HepG2 (cell line): ENCODE measurements around the gene CHID1. TPM values are rescaled to one million over a fixed set of nuclear protein-coding genes. Genes with fewer than 3 reads are reported as not detected.

Source experiments
- AGO2 ChIP-seq: fragments of 200-400 bp; formaldehyde crosslinking; optimal IDR thresholded peaks from 2 replicates; pipeline ENCODE3; 2017; ENCODE audit warnings: mild to moderate bottlenecking, low read depth, low read length, moderate library complexity
- ARID2 ChIP-seq: sonication (generic); formaldehyde crosslinking; IDR thresholded peaks from 2 replicates; pipeline ENCODE4 v1.8.1; 2022; ENCODE audit warnings: mild to moderate bottlenecking, missing genetic modification reagents, borderline replicate concordance
- CENPT ChIP-seq: sonication (generic); formaldehyde crosslinking; IDR thresholded peaks from 2 replicates; pipeline ENCODE4 v1.8.0; 2022; ENCODE audit warnings: low read depth, mild to moderate bottlenecking, moderate library complexity, missing genetic modification reagents
- ELF1 ChIP-seq: sonication (generic); formaldehyde crosslinking; IDR thresholded peaks from 2 replicates; pipeline ENCODE4 v1.4.0; 2020; ENCODE audit warnings: missing genetic modification reagents
- GFI1 ChIP-seq: sonication (generic); formaldehyde crosslinking; IDR thresholded peaks from 2 replicates; pipeline ENCODE4 v1.5.0; 2020; ENCODE audit warnings: missing genetic modification reagents, mild to moderate bottlenecking, borderline replicate concordance
- PCBP1 ChIP-seq: fragments of 200-400 bp; formaldehyde crosslinking; IDR thresholded peaks from 2 replicates; pipeline ENCODE4 v1.6.1; 2017; ENCODE audit warnings: mild to moderate bottlenecking, low read depth, low read length, borderline replicate concordance
- POLR2AphosphoS2 ChIP-seq: IDR thresholded peaks from 2 replicates; pipeline ENCODE4 v1.6.1; 2011; ENCODE audit warnings: low read depth, low read length, improper control_type of control experiment
- PRDM10 ChIP-seq: sonication (generic); formaldehyde crosslinking; IDR thresholded peaks from 2 replicates; pipeline ENCODE4 v1.4.0; 2020; ENCODE audit warnings: low read depth, missing genetic modification reagents
- RBFOX2 ChIP-seq: fragments of 200-400 bp; formaldehyde crosslinking; IDR thresholded peaks from 2 replicates; pipeline ENCODE4 v1.6.1; 2017; ENCODE audit warnings: low read depth, mild to moderate bottlenecking, low read length
- RBM22 ChIP-seq: fragments of 200-400 bp; formaldehyde crosslinking; optimal IDR thresholded peaks from 2 replicates; pipeline ENCODE3; 2017; ENCODE audit warnings: mild to moderate bottlenecking, low read length, moderate library complexity
- SAP130 ChIP-seq: IDR thresholded peaks from 2 replicates; pipeline ENCODE4 v1.6.1; 2016; ENCODE audit warnings: low read depth
- SP4 ChIP-seq: sonication (generic); formaldehyde crosslinking; IDR thresholded peaks from 2 replicates; pipeline ENCODE4 v1.8.1; 2023; ENCODE audit warnings: mild to moderate bottlenecking, missing genetic modification reagents
- ZC3H13 ChIP-seq: sonication (generic); formaldehyde crosslinking; IDR thresholded peaks from 2 replicates; pipeline ENCODE4 v1.8.1; 2023; ENCODE audit warnings: mild to moderate bottlenecking, missing genetic modification reagents, moderate library complexity
- ZFYVE20 ChIP-seq: sonication (generic); formaldehyde crosslinking; IDR thresholded peaks from 2 replicates; pipeline ENCODE4 v1.8.0; 2023; ENCODE audit warnings: low read depth, mild to moderate bottlenecking, moderate library complexity, missing genetic modification reagents, borderline replicate concordance
- ZNF343 ChIP-seq: sonication (generic); formaldehyde crosslinking; IDR thresholded peaks from 2 replicates; pipeline ENCODE4 v1.4.0; 2020; ENCODE audit warnings: mild to moderate bottlenecking, missing genetic modification reagents
- polyA plus RNA-seq, 8 experiments: library from polyadenylated mRNA; depleted of rRNA in 3 of 8; stranded (reverse) in 7 of 8; unstranded in 1 of 8; fragments of >200 nt; fragmentation: Illumina TruSeq in 4 of 8; extraction: Trizol in 4 of 8; gene quantifications; 2 replicates each; pipeline versions ENCODE4 v1.2.1 to v1.2.3, GENCODE V29; 2011 to 2016; ENCODE audit warnings: low read depth in 4 of 8, missing spikeins in 1 of 8, mixed read lengths in 1 of 8; ENCODE audit not compliant: insufficient read depth in 1 of 8
- total RNA-seq, 5 experiments: library from RNA; depleted of rRNA; stranded (reverse); fragments of >200 nt; fragmentation: Illumina TruSeq; extraction: Trizol; gene quantifications; 2 replicates each; pipeline ENCODE4 v1.2.3, GENCODE V29; 2016; ENCODE audit warnings: low read depth in 1 of 5
- TF ChIP-seq, protein P1 (sequence below): sonication (generic); formaldehyde crosslinking; IDR thresholded peaks from 2 replicates; pipeline ENCODE4 v1.4.0; 2020; ENCODE audit warnings: missing genetic modification reagents
- TF ChIP-seq, protein P2 (sequence below): sonication (generic); formaldehyde crosslinking; IDR thresholded peaks from 2 replicates; pipeline ENCODE4 v1.5.1; 2020; ENCODE audit warnings: mild to moderate bottlenecking, missing genetic modification reagents, moderate library complexity
- TF ChIP-seq, protein P3 (sequence below): sonication (generic); formaldehyde crosslinking; IDR thresholded peaks from 2 replicates; pipeline ENCODE4 v1.4.0; 2020; ENCODE audit warnings: missing genetic modification reagents

Gene CHID1
- total and polyA plus RNA-seq, 2 of the 13 experiments (the other 11 are each of a cell fraction or from before 2014, with no cell fraction given), result 65.1 to 93.6 TPM

- TF ChIP-seq, protein P1, sequence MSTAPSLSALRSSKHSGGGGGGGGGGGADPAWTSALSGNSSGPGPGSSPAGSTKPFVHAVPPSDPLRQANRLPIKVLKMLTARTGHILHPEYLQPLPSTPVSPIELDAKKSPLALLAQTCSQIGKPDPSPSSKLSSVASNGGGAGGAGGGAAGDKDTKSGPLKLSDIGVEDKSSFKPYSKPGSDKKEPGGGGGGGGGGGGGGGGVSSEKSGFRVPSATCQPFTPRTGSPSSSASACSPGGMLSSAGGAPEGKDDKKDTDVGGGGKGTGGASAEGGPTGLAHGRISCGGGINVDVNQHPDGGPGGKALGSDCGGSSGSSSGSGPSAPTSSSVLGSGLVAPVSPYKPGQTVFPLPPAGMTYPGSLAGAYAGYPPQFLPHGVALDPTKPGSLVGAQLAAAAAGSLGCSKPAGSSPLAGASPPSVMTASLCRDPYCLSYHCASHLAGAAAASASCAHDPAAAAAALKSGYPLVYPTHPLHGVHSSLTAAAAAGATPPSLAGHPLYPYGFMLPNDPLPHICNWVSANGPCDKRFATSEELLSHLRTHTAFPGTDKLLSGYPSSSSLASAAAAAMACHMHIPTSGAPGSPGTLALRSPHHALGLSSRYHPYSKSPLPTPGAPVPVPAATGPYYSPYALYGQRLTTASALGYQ (CRISPR knock-in tag), result 0 out of 2 replicates have a peak, but pooled peaks have one; percentile 0
- peak; percentile 83 for TF ChIP-seq RBM22
- TF ChIP-seq PRDM10 (CRISPR knock-in tag), result no peak
- TF ChIP-seq ZFYVE20 (CRISPR knock-in tag), result no peak
- TF ChIP-seq SAP130 (CRISPR knock-in tag), result no peak
- TF ChIP-seq ARID2 (CRISPR knock-in tag), result peak; percentile 75; the same call in 1 of the 2 replicates
- TF ChIP-seq CENPT (CRISPR knock-in tag), result no peak
- TF ChIP-seq, protein P2, sequence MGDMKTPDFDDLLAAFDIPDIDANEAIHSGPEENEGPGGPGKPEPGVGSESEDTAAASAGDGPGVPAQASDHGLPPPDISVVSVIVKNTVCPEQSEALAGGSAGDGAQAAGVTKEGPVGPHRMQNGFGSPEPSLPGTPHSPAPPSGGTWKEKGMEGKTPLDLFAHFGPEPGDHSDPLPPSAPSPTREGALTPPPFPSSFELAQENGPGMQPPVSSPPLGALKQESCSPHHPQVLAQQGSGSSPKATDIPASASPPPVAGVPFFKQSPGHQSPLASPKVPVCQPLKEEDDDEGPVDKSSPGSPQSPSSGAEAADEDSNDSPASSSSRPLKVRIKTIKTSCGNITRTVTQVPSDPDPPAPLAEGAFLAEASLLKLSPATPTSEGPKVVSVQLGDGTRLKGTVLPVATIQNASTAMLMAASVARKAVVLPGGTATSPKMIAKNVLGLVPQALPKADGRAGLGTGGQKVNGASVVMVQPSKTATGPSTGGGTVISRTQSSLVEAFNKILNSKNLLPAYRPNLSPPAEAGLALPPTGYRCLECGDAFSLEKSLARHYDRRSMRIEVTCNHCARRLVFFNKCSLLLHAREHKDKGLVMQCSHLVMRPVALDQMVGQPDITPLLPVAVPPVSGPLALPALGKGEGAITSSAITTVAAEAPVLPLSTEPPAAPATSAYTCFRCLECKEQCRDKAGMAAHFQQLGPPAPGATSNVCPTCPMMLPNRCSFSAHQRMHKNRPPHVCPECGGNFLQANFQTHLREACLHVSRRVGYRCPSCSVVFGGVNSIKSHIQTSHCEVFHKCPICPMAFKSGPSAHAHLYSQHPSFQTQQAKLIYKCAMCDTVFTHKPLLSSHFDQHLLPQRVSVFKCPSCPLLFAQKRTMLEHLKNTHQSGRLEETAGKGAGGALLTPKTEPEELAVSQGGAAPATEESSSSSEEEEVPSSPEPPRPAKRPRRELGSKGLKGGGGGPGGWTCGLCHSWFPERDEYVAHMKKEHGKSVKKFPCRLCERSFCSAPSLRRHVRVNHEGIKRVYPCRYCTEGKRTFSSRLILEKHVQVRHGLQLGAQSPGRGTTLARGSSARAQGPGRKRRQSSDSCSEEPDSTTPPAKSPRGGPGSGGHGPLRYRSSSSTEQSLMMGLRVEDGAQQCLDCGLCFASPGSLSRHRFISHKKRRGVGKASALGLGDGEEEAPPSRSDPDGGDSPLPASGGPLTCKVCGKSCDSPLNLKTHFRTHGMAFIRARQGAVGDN (CRISPR knock-in tag), result peak; percentile 44; the same call in 1 of the 2 replicates
- no peak for TF ChIP-seq ZNF343
- TF ChIP-seq PCBP1, result 0 out of 2 replicates have a peak, but pooled peaks have one; percentile 35
- TF ChIP-seq, protein P3, sequence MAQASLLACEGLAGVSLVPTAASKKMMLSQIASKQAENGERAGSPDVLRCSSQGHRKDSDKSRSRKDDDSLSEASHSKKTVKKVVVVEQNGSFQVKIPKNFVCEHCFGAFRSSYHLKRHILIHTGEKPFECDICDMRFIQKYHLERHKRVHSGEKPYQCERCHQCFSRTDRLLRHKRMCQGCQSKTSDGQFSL (CRISPR knock-in tag), result no peak
- TF ChIP-seq ELF1, result no peak
- no peak for TF ChIP-seq GFI1
- TF ChIP-seq SP4 (CRISPR knock-in tag), result no peak
- TF ChIP-seq POLR2AphosphoS2, result peak; percentile 6; the same call in 1 of the 2 replicates
- TF ChIP-seq AGO2, result peak; percentile 90
- peak; percentile 48; the same call in 1 of the 2 replicates for TF ChIP-seq ZC3H13 (CRISPR knock-in tag)
- peak; percentile 50; the same call in 1 of the 2 replicates for TF ChIP-seq RBFOX2
These were observed 85.0 kb downstream of the CHID1 start (continued) for GRCh38 chr11:825366-826226.
